OCI-LY1 (cell line): Measurements from ENCODE around the gene NSA2.
A peak's percentile ranks its signal among the peaks of the same experiment; 100 is the strongest.

Experiments used
- H2AFZ ChIP-seq: fragments of 200-600 bp; sonication (generic), shearing (Covaris generic); 2 replicates; pipeline ENCODE4 v1.6.0; 2014; ENCODE audit warnings: antibody characterized with exemption, mild to moderate bottlenecking, low read length
- H3F3A ChIP-seq: fragments of 200-600 bp; sonication (generic), shearing (Covaris generic); 2 replicates; pipeline ENCODE4 v1.6.0; 2014; ENCODE audit warnings: mild to moderate bottlenecking, antibody characterized with exemption, low read length, moderate library complexity; ENCODE audit not compliant: insufficient read depth
- H3K27ac ChIP-seq: fragments of 200-600 bp; sonication (generic); 2 replicates; pipeline ENCODE4 v1.5.1; 2014; ENCODE audit warnings: low read length, mixed run types, mild to moderate bottlenecking, low read depth; ENCODE audit not compliant: poor library complexity, severe bottlenecking
- H3K27me3 ChIP-seq: fragments of 200-600 bp; sonication (generic); 2 replicates; pipeline ENCODE4 v1.6.0; 2014; ENCODE audit warnings: antibody characterized with exemption, mild to moderate bottlenecking, low read length, moderate library complexity; ENCODE audit not compliant: insufficient read depth
- H3K36me3 ChIP-seq: fragments of 200-600 bp; sonication (generic); 2 replicates; pipeline ENCODE4 v1.6.1; 2014; ENCODE audit warnings: mild to moderate bottlenecking, antibody characterized with exemption, low read length, moderate library complexity, mixed read lengths; ENCODE audit not compliant: insufficient read depth
- H3K4me1 ChIP-seq: fragments of 200-600 bp; sonication (generic); 2 replicates; pipeline ENCODE4 v1.5.1; 2014; ENCODE audit warnings: mild to moderate bottlenecking, low read length, moderate library complexity; ENCODE audit not compliant: insufficient read depth, severe bottlenecking
- H3K4me2 ChIP-seq: fragments of 200-600 bp; sonication (generic), shearing (Covaris generic); 2 replicates; pipeline ENCODE4 v1.6.1; 2014; ENCODE audit warnings: low read length
- H3K4me3 ChIP-seq: fragments of 200-600 bp; sonication (generic); 2 replicates; pipeline ENCODE4 v1.5.1; 2014; ENCODE audit warnings: low read length, low read depth, mild to moderate bottlenecking, mixed read lengths; ENCODE audit not compliant: poor library complexity, severe bottlenecking
- H3K79me2 ChIP-seq: fragments of 200-600 bp; shearing (Covaris generic); 2 replicates; pipeline ENCODE4 v1.6.1; 2016; ENCODE audit warnings: mixed run types, low read length, mixed read lengths; ENCODE audit not compliant: insufficient read depth
- H3K9ac ChIP-seq: fragments of 200-600 bp; sonication (generic), shearing (Covaris generic); 2 replicates; pipeline ENCODE4 v1.6.1; 2014; ENCODE audit warnings: mild to moderate bottlenecking, low read length, mixed read lengths
- H3K9me2 ChIP-seq: fragments of 200-600 bp; sonication (generic), shearing (Covaris generic); 2 replicates; pipeline ENCODE4 v1.6.1; 2014; ENCODE audit warnings: low read depth, mild to moderate bottlenecking, low read length, mixed read lengths
- H3K9me3 ChIP-seq: fragments of 200-600 bp; shearing (Covaris generic); 2 replicates; pipeline ENCODE4 v1.6.1; 2014; ENCODE audit warnings: low read length, mixed read lengths
- H4K20me1 ChIP-seq: fragments of 200-600 bp; sonication (generic), shearing (Covaris generic); 2 replicates; pipeline ENCODE4 v1.6.0; 2016; ENCODE audit warnings: mild to moderate bottlenecking, low read length; ENCODE audit not compliant: insufficient read depth
- CTCF ChIP-seq: fragments of 200-600 bp; sonication (generic), shearing (Covaris generic); IDR thresholded peaks from 2 replicates; pipeline ENCODE4 v1.5.1; 2017; ENCODE audit warnings: mild to moderate bottlenecking, antibody characterized with exemption, low read length, moderate library complexity, mixed read lengths
- EZH2 ChIP-seq: fragments of 200-600 bp; sonication (generic), shearing (Covaris generic); IDR thresholded peaks from 2 replicates; pipeline ENCODE4 v1.8.0; 2017; ENCODE audit warnings: borderline replicate concordance, mixed run types, mild to moderate bottlenecking, antibody characterized with exemption, low read length, moderate library complexity, mixed read lengths

Gene NSA2

GRCh38 chr5:74765201-74765600 lies 1.8 kb upstream of the NSA2 start:
- Histone ChIP-seq H3K9me3 (no peaks in the 10 kb centered on the region), H4K20me1 (no peaks in the 10 kb centered on the region; the same call in 1 of the 2 replicates), H3K4me2 (peak overlapping the region; percentile 86; the same call in 1 of the 2 replicates), H3K9ac (no peak overlapping the region), H3K36me3 (peaks cover 45% of the 10 kb centered on the region), H3K4me3 (no peak overlapping the region), H3K27me3 (no peaks in the 10 kb centered on the region), H3F3A (peaks cover 4% of the 10 kb centered on the region; the same call in 1 of the 2 replicates), H3K9me2 (no peaks in the 10 kb centered on the region), H3K4me1 (peaks cover 34% of the 10 kb centered on the region), H2AFZ (no peak overlapping the region), H3K79me2 (peaks cover 46% of the 10 kb centered on the region), H3K27ac (no peak overlapping the region)
- TF ChIP-seq CTCF (no peak), EZH2 (no peak)

GRCh38 chr5:74765929-74766328 lies 1.1 kb upstream of the NSA2 start:
- Histone ChIP-seq H3K4me2 (peak overlapping the region; percentile 86), H3K9me3 (no peaks in the 10 kb centered on the region), H4K20me1 (no peaks in the 10 kb centered on the region; the same call in 1 of the 2 replicates), H3K9me2 (no peaks in the 10 kb centered on the region), H3K9ac (peak overlapping the region; percentile 94), H3K4me3 (peak overlapping the region; percentile 95), H3K27me3 (no peaks in the 10 kb centered on the region), H2AFZ (no peak overlapping the region), H3K27ac (no peak overlapping the region), H3F3A (peaks cover 4% of the 10 kb centered on the region; the same call in 1 of the 2 replicates), H3K79me2 (peaks cover 46% of the 10 kb centered on the region), H3K36me3 (peaks cover 46% of the 10 kb centered on the region), H3K4me1 (peaks cover 34% of the 10 kb centered on the region)
- TF ChIP-seq EZH2 (no peak), CTCF (no peak)

GRCh38 chr5:74766418-74766848 lies 616 bp upstream of the NSA2 start:
- no peaks in the 10 kb centered on the region for H3K27me3 ChIP-seq
- H3K79me2 ChIP-seq = peaks cover 46% of the 10 kb centered on the region
- no peaks in the 10 kb centered on the region for H3K9me2 ChIP-seq
- H3K27ac ChIP-seq = peak overlapping the region; percentile 62
- peak overlapping the region; percentile 86 for H3K4me2 ChIP-seq
- no peak for TF ChIP-seq EZH2
- TF ChIP-seq CTCF = peak; percentile 51
- peaks cover 4% of the 10 kb centered on the region; the same call in 1 of the 2 replicates for H3F3A ChIP-seq
- H3K9ac ChIP-seq = peak overlapping the region; percentile 94
- H3K4me1 ChIP-seq = peaks cover 34% of the 10 kb centered on the region
- H3K9me3 ChIP-seq = no peaks in the 10 kb centered on the region
- no peaks in the 10 kb centered on the region; the same call in 1 of the 2 replicates for H4K20me1 ChIP-seq
- peak overlapping the region; percentile 95 for H3K4me3 ChIP-seq
- H2AFZ ChIP-seq = peak overlapping the region; percentile 44; the same call in 1 of the 2 replicates
- H3K36me3 ChIP-seq = peaks cover 48% of the 10 kb centered on the region
